AG20443 (cell line): ENCODE measurements around the gene GOLGA8K.
"Not testable (repeated sequence)": the region's sequence is repeated elsewhere in the genome, so short reads cannot be mapped to it uniquely, and the experiment has no call there.

Experiments used
- DNase-seq: peaks from one replicate; pipeline ENCODE4 v3.0.0; 2012; ENCODE audit warnings: low spot score, mixed read lengths

GOLGA8K gene

DNA sequence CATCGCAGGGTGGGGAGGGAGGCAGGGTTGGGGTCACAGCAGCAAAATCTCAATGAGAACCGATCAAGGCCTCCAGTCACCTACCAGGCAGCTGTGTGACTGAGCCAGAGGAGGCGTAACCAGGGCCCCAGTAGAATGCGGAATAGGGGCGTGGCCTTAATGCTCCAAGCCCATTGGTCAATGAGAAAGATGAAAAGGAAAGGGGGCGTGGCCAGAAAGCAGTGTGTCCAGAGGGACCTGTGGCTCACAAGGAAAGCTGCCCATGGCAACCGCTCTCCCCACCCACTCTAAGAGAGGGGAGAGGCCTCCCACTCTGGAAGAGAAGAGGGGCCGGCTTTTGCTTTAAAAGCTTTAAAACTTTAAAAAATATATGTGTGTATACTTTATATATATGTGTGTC is at the start of gene GOLGA8K:
Gene GOLGA8K, minus strand, starts transcription at position 101 of the 400 bp plus-strand sequence. Its CDS starts 98 bp downstream, at position 3.
- not testable (repeated sequence) for DNase-seq

- not testable (repeated sequence) for DNase-seq
These were observed 37.4 kb upstream of the GOLGA8K start for GRCh38 chr15:32440445-32440977.

- not testable (repeated sequence) for DNase-seq
These were observed 31.2 kb upstream of the GOLGA8K start for GRCh38 chr15:32434102-32434963.

GRCh38 chr15:32427635-32428034 is 24.5 kb upstream of the GOLGA8K start:
- not testable (repeated sequence) for DNase-seq

DNA sequence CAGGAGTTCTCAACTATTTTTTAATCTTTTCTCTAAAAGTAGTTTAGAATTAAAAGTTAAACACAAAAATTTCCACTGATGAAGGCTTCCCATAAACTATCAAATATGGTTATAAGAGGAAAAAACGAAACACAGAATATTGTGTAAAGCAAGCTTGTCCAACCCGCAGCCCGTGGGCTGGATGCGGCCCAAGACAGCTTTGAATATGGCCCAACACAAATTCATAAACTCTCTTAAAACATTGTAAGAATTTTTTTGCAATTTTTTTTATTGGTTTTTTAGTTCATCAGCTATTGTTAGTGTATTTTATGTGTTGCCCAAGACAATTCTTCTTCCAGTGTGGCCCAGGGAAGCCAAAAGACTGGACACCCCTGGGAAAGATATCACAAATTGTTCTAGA is 23.4 kb upstream of the GOLGA8K start:
- not testable (repeated sequence) for DNase-seq

GRCh38 chr15:32407903-32408302 is 4.8 kb upstream of the GOLGA8K start:
- DNase-seq, result not testable (repeated sequence)

GRCh38 chr15:32396522-32396921 is 6.6 kb downstream of the GOLGA8K start:
- not testable (repeated sequence) for DNase-seq

DNA sequence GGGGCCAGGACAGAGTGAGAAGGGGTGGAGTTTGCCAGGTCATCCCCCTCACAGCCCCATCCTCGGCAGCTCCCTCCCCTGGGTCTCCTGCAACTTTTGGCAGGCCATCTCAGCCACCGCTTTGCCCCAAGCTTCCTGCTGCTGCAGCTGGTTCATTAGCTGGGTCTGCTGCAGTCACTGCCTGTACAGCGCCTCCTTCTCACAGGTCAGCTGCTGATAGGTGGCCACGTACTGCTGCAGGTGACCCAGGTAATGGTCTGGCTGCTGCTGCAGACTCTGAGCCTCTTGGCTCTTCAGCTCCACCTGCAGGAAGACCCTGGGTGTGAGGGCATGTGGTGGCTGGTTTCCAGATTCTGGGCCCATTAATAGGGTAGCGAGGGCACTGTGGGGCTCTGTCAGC is 8.3 kb downstream of the GOLGA8K start:
- DNase-seq, result not testable (repeated sequence)

GRCh38 chr15:32388050-32388648 is 14.9 kb downstream of the GOLGA8K start:
- DNase-seq, result not testable (repeated sequence)

- DNase-seq, result not testable (repeated sequence)
These were observed 17.1 kb downstream of the GOLGA8K start for GRCh38 chr15:32385823-32386495.

GRCh38 chr15:32374185-32374584 is 28.9 kb downstream of the GOLGA8K start:
- not testable (repeated sequence) for DNase-seq

GRCh38 chr15:32373707-32374106 is 29.4 kb downstream of the GOLGA8K start:
- not testable (repeated sequence) for DNase-seq

GRCh38 chr15:32372075-32372474 is 31.0 kb downstream of the GOLGA8K start:
- DNase-seq, result not testable (repeated sequence)

DNA sequence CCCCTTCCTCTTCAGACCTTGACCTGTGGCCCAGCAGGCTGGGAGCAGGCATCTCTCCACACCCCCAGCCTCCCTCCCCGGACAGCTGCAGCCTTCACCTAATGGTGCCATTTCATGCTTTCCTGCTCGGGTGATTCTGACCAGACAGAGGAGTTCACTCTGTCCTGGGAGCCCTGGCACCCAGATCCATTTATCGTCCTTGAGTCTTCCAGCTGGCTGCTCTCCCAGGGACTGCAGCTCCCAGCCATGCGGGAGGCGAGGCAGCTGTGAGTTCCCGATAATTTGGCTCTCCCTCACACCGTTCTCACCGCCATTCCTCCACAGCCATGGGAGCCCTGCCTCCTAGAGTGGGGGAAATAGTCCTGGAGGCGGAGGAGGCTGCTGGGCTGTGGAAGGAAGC is 32.6 kb downstream of the GOLGA8K start:
- DNase-seq, result not testable (repeated sequence)

- not testable (repeated sequence) for DNase-seq
These were observed 33.0 kb downstream of the GOLGA8K start for GRCh38 chr15:32370064-32370463.

- DNase-seq, result not testable (repeated sequence)
These were observed 36.6 kb downstream of the GOLGA8K start for GRCh38 chr15:32366492-32366891.

GRCh38 chr15:32365955-32366354 is 37.1 kb downstream of the GOLGA8K start:
- DNase-seq, result not testable (repeated sequence)

- DNase-seq, result not testable (repeated sequence)
These were observed 38.1 kb downstream of the GOLGA8K start for GRCh38 chr15:32364944-32365343.

DNA sequence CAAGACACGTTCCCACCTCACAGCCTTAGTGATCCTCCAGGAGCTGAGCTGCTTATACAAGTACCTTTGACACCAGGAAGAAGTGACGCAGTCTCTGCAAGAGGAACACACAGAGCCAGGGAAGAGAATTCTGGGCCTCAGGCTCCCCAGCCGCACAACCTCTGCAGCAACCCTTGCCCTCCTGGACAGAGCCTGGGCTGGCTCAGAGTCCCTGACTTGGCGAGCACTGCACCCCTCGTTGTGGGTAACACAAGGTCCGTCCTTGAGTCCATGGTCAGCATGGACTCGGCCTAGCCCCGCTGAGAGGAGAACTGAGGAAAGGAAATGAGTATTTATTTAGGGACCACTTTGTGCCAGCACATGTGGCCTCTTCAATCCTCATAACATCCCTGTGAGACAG is 39.6 kb downstream of the GOLGA8K start:
- not testable (repeated sequence) for DNase-seq

DNA sequence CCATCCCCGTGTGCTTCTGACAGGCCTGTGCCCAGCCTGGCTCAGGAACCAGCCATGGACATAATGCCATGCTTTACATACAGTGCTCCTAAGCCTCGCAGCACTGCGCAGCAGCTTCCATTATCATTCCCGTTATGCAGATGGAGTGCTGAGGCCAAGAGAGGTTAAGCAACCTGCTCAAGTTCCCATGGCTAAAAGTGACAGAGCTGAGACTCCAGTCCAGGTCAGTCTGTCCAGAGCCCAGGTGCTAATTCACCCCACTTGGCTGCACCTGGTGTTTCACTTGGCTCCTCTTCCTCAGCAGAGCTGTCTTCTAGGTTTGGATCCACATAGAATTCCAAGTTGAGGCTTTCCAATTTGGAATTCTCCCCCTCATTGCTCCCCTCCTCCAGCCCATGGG is 41.4 kb downstream of the GOLGA8K start:
- DNase-seq, result not testable (repeated sequence)

DNA sequence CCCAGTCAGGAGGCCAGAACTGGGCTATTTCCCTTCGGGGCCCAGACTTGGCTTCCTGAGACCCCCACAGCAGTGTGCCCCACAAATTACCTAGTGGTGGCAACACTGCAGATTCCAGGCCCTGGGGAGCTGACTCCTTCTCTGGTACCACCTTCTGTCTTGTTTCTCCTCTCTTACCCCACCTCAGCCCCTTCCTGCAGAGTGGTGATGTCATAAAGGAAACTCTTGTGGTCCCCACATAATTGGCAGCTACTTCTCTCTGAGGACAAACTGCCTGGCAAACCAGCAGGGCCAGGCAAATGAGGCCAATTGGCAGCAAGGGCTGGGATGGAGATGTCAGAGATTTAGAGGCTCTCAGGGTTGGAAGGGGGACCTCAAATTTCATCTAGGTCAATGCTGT is 44.6 kb downstream of the GOLGA8K start:
- not testable (repeated sequence) for DNase-seq

DNA sequence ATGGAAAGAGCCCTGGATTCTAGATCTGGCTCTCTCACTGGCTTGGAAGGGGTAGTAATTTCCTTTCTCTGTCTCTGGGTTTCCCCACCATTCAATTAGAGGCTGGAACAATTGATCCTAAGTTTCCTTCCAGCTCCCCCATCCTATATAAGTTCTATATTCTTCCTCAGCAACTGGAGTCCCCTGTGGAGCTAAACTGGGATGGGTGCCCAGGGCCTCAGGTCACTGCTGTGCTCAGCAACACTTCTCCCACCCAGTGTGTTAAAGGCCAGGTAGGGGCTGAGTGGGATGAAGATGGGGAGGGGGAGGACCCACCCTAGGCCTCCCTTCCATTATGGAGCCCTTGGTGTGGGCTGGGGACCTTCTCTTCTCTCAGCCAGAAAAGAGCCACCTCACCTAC is 46.2 kb downstream of the GOLGA8K start:
- not testable (repeated sequence) for DNase-seq
